Upper lobe of left lung (tissue), 6 donors: ENCODE measurements around the gene CFAP58. TPM values are rescaled to one million over a fixed set of nuclear protein-coding genes. Genes with fewer than 3 reads are reported as not detected.
A peak's percentile ranks its signal among the peaks of the same experiment; 100 is the strongest.

Experiments
- ATAC-seq, 2 donors: fragments of 200-7000 bp; cut with Tn5 transposase; one replicate each; pipeline ENCODE4 v1.9.1; 2022; ENCODE audit warnings: mild to moderate bottlenecking in 2 of 2, moderate library complexity in 2 of 2; ENCODE audit not compliant: low FRiP score in 2 of 2
- DNase-seq, 2 donors: peaks; one replicate each; pipeline ENCODE4 v3.0.0-alpha.2; 2019 to 2020
- H3K27ac ChIP-seq, 4 donors: fragments of 200-600 bp; sonication (generic); one replicate each; pipeline ENCODE4 v1.5.1; 2016 to 2019
- H3K27me3 ChIP-seq, 4 donors: fragments of 200-600 bp; sonication (generic); one replicate each; pipeline ENCODE4 v1.5.1; 2017 to 2019
- H3K36me3 ChIP-seq, 4 donors: fragments of 200-600 bp; sonication (generic); one replicate each; pipeline ENCODE4 v1.5.1; 2016 to 2019
- H3K4me1 ChIP-seq, 4 donors: fragments of 200-600 bp; sonication (generic); one replicate each; pipeline ENCODE4 v1.5.1; 2018 to 2019
- H3K4me3 ChIP-seq, 4 donors: fragments of 200-600 bp; sonication (generic); one replicate each; pipeline ENCODE4 v1.5.1; 2017 to 2019; ENCODE audit warnings: mild to moderate bottlenecking in 2 of 4, moderate library complexity in 1 of 4
- H3K9me3 ChIP-seq, 4 donors: fragments of 200-600 bp; sonication (generic); one replicate each; pipeline ENCODE4 v1.5.1; 2018 to 2019
- CTCF ChIP-seq, 6 experiments: fragments of 450-650 bp in 4 of 6; fragments of 200-600 bp in 2 of 6; sonication (generic) in 2 of 6; IDR thresholded peaks; one replicate each; pipeline ENCODE4 v1.5.1; 2016 to 2019; ENCODE audit warnings: antibody characterized with exemption in 6 of 6
- EP300 ChIP-seq, 4 donors: sonication (generic); formaldehyde crosslinking; IDR thresholded peaks; one replicate each; pipeline ENCODE4 v1.5.1; 2017; ENCODE audit warnings: antibody characterized with exemption in 4 of 4, control low read depth in 2 of 4
- POLR2A ChIP-seq, 4 donors: fragments of 450-650 bp; IDR thresholded peaks; one replicate each; pipeline ENCODE4 v1.5.1; 2016 to 2017; ENCODE audit warnings: antibody characterized with exemption in 4 of 4, mild to moderate bottlenecking in 2 of 4
- POLR2AphosphoS5 ChIP-seq, 2 donors: sonication (generic); formaldehyde crosslinking; IDR thresholded peaks; one replicate each; pipeline ENCODE4 v1.5.1; 2017; ENCODE audit warnings: antibody characterized with exemption in 2 of 2
- WGBS, 2 donors: methylation state at CpG; one replicate each; pipeline ENCODE4 v1.1.5; 2017 to 2018; 5-methylcytosine and 5-hydroxymethylcytosine counted together
- total RNA-seq, 6 donors: library from RNA; depleted of rRNA in 4 of 6; stranded (reverse); fragments of >200 nt in 4 of 6; gene quantifications; one replicate each; pipeline versions ENCODE4 v1.1.0 to v1.2.1, GENCODE V29; 2016 to 2021
- donor health status: DM: no; HTN: no; CAD: no; lungs with moderate emphysema.
- donor health status: DM: no; HTN: yes; CAD: no; lungs with severe emphysema.

CFAP58 gene
- total RNA-seq, 6 donors from 2014 or later, result 0.14 to 11.0 (median 1.0) TPM

GRCh38 chr10:104351061-104351702 lies 2.5 kb upstream of the CFAP58 start:
- 37 to 53% methylated on average over 2 of the region's 2 CpGs for WGBS, 2 donors
- no peak for DNase-seq
- Histone ChIP-seq H3K4me1 (peaks cover 30 to 45% (median 38%) of the 10 kb centered on the region in 4 donors), H3K27ac (peak overlapping the region; percentile 78 to 86 (median 84)), H3K27me3 (no peaks in the 10 kb centered on the region), H3K36me3 (no peaks in the 10 kb centered on the region), H3K9me3 (no peaks in the 10 kb centered on the region), H3K4me3 (no peak overlapping the region)
- peak in 1 of 2 donors; percentile 29 for TF ChIP-seq POLR2AphosphoS5 (IDR thresholded peaks at IDR 0.05)
- peak in 1 of 4 donors; percentile 26 for TF ChIP-seq EP300 (IDR thresholded peaks at IDR 0.05)
- no peak for TF ChIP-seq CTCF (IDR thresholded peaks at IDR 0.05)
- no peak for TF ChIP-seq POLR2A (IDR thresholded peaks at IDR 0.05)
- peak in 1 of 2 donors; percentile 33 for ATAC-seq

GRCh38 chr10:104351919-104352318 lies 1.7 kb upstream of the CFAP58 start:
- Histone ChIP-seq H3K27me3 (no peaks in the 10 kb centered on the region), H3K36me3 (no peaks in the 10 kb centered on the region), H3K27ac (peak overlapping the region; percentile 78 to 86 (median 84)), H3K4me1 (peaks cover 30 to 44% (median 38%) of the 10 kb centered on the region in 4 donors), H3K9me3 (no peaks in the 10 kb centered on the region), H3K4me3 (peak overlapping the region in 3 of 4 donors; percentile 1 to 12 (median 1))
- 52 to 83% methylated on average over 1 of the region's 1 CpG for WGBS, 2 donors
- no peak for ATAC-seq
- DNase-seq, result no peak
- TF ChIP-seq POLR2A (IDR thresholded peaks at IDR 0.05) (no peak), EP300 (IDR thresholded peaks at IDR 0.05) (no peak), POLR2AphosphoS5 (IDR thresholded peaks at IDR 0.05) (no peak), CTCF (IDR thresholded peaks at IDR 0.05) (no peak)

- H3K4me1 ChIP-seq, result no peaks in the 10 kb centered on the region
- TF ChIP-seq POLR2A (IDR thresholded peaks at IDR 0.05), result no peak
- ATAC-seq (no peak), DNase-seq (no peak)
- no peak overlapping the region for H3K4me3 ChIP-seq
- H3K27me3 ChIP-seq, result no peaks in the 10 kb centered on the region
- no peaks in the 10 kb centered on the region for H3K9me3 ChIP-seq
- no peaks in the 10 kb centered on the region for H3K36me3 ChIP-seq
- whole genome bisulfite sequencing, 2 donors, result 64 to 66% methylated on average over 2 of the region's 2 CpGs
- no peak overlapping the region for H3K27ac ChIP-seq
Measured at GRCh38 chr10:104359811-104360210, 6.2 kb downstream of the CFAP58 start.

- Histone ChIP-seq H3K27ac (no peak overlapping the region), H3K4me1 (no peaks in the 10 kb centered on the region), H3K36me3 (no peaks in the 10 kb centered on the region), H3K9me3 (peaks cover 0 to 11% (median 5%) of the 10 kb centered on the region in 4 donors), H3K4me3 (no peak overlapping the region), H3K27me3 (no peaks in the 10 kb centered on the region)
- ATAC-seq, result no peak
- no peak for DNase-seq
- WGBS, 2 donors, result 73 to 76% methylated on average over 8 of the region's 8 CpGs
- no peak for TF ChIP-seq POLR2AphosphoS5 (IDR thresholded peaks at IDR 0.05)
- TF ChIP-seq CTCF (IDR thresholded peaks at IDR 0.05), result no peak
- TF ChIP-seq POLR2A (IDR thresholded peaks at IDR 0.05), result no peak
- no peak for TF ChIP-seq EP300 (IDR thresholded peaks at IDR 0.05)
Measured at GRCh38 chr10:104367904-104368303, 14.3 kb downstream of the CFAP58 start.

GRCh38 chr10:104368381-104368780 lies 14.7 kb downstream of the CFAP58 start:
- peaks cover 0 to 11% (median 5%) of the 10 kb centered on the region in 4 donors for H3K9me3 ChIP-seq
- 52 to 54% methylated on average over 2 of the region's 2 CpGs for WGBS, 2 donors
- no peak overlapping the region for H3K4me3 ChIP-seq
- TF ChIP-seq EP300 (IDR thresholded peaks at IDR 0.05) (no peak), POLR2A (IDR thresholded peaks at IDR 0.05) (no peak), CTCF (IDR thresholded peaks at IDR 0.05) (no peak), POLR2AphosphoS5 (IDR thresholded peaks at IDR 0.05) (no peak)
- DNase-seq, result no peak
- no peaks in the 10 kb centered on the region for H3K36me3 ChIP-seq
- ATAC-seq, result no peak
- no peaks in the 10 kb centered on the region for H3K27me3 ChIP-seq
- H3K27ac ChIP-seq, result no peak overlapping the region
- H3K4me1 ChIP-seq, result no peaks in the 10 kb centered on the region
